ENCODE measurements around the gene CRISPLD2.
"Not testable (repeated sequence)": the region's sequence is repeated elsewhere in the genome, so short reads cannot be mapped to it uniquely, and the experiment has no call there.

The CRISPLD2 gene

DNA sequence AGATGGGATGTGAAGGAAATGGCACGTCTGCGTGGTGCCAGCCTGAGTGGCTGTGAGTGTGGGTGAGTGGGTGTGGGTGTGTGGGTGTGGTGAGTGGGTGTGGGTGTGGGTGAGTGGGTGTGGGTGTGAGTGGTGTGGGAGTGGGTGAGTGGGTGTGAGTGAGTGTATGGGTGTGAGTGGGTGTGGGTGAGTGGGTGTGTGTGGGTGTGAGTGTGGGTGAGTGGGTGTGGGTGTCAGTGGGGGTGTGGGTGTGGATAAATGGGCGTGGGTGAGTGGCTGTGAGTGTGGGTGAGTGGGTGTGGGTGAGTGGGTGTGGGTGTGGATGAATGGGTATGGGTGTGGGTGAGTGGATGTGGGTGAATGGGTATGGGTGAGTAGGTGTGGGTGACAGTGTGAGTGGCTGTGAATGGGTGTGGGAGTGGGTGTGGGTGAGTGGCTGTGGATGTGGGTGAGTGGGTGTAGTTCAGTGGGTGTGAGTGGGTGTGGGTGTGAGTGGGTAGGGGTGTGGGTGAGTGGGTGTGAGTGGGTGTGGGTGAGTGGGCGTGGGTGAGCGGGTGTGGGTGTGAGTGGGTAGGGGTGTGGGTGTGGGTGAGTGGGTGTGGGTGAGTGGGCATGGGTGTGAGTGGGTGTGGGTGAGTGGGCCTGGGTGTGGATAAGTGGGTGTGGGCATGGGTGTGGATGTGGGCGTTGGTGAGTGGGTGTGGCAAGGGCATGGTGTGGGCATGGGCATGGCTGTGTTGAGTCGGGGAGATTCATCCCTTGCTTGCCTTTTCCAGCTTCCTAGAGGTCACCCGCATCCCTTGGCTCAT is 110.7 kb downstream of the CRISPLD2 start:
- no peak overlapping the region for H3K4me3 ChIP-seq (replicated peaks in 1 of 2; ENCODE audit: low read depth in 2 of 2, low read length in 2 of 2)
- no peak for DNase-seq (ENCODE audit: low read depth in 2 of 2)
- TF ChIP-seq CTCF (IDR thresholded peaks at IDR 0.05; ENCODE audit: low read depth, low read length) = no peak

DNA sequence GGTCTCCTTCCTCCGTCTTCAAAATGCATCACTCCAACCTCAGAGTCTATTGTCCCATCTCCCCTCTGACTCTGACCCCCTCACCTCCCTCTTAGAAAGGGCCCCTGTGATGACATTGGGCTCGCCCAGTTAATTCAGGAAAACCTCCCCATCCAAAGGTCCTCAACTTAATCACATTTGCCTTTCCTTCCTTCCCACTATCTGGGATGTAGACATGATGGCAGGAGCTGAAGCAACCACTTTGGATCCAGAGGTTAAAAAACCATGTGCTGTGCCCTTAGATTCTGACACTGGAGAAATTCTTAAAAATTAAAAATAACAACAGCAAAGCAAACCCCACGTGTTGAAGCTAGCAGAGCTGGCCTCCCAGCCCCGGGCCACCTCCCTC is 111.3 kb downstream of the CRISPLD2 start:
- TF ChIP-seq CTCF (IDR thresholded peaks at IDR 0.05; ENCODE audit: low read depth, low read length) = no peak
- DNase-seq (ENCODE audit: low read depth in 2 of 2) = no peak
- no peak overlapping the region for H3K4me3 ChIP-seq (replicated peaks in 1 of 2; ENCODE audit: low read depth in 2 of 2, low read length in 2 of 2)

- no peak for TF ChIP-seq CTCF (IDR thresholded peaks at IDR 0.05; ENCODE audit: low read depth, low read length)
- H3K4me3 ChIP-seq (replicated peaks in 1 of 2; ENCODE audit: low read depth in 2 of 2, low read length in 2 of 2) = no peak overlapping the region
- no peak for DNase-seq (ENCODE audit: low read depth in 2 of 2)
Observed at GRCh38 chr16:84931506-84931905, 111.7 kb downstream of the CRISPLD2 start.

GRCh38 chr16:84932681-84933080 is 112.9 kb downstream of the CRISPLD2 start:
- DNase-seq (ENCODE audit: low read depth in 2 of 2) = no peak
- TF ChIP-seq CTCF (IDR thresholded peaks at IDR 0.05; ENCODE audit: low read depth, low read length) = no peak

GRCh38 chr16:84933774-84934631 is 114.2 kb downstream of the CRISPLD2 start:
- no peak for TF ChIP-seq CTCF (IDR thresholded peaks at IDR 0.05; ENCODE audit: low read depth, low read length)
- peak; percentile 25 to 38 for DNase-seq (ENCODE audit: low read depth in 2 of 2)
- no peak overlapping the region for H3K4me3 ChIP-seq (replicated peaks in 1 of 2; ENCODE audit: low read depth in 2 of 2, low read length in 2 of 2)

More at GRCh38 chr16:84932681-84933080, 112.9 kb downstream of the CRISPLD2 start:
- no peak overlapping the region for H3K4me3 ChIP-seq (replicated peaks in 1 of 2; ENCODE audit: low read depth in 2 of 2, low read length in 2 of 2)

DNA sequence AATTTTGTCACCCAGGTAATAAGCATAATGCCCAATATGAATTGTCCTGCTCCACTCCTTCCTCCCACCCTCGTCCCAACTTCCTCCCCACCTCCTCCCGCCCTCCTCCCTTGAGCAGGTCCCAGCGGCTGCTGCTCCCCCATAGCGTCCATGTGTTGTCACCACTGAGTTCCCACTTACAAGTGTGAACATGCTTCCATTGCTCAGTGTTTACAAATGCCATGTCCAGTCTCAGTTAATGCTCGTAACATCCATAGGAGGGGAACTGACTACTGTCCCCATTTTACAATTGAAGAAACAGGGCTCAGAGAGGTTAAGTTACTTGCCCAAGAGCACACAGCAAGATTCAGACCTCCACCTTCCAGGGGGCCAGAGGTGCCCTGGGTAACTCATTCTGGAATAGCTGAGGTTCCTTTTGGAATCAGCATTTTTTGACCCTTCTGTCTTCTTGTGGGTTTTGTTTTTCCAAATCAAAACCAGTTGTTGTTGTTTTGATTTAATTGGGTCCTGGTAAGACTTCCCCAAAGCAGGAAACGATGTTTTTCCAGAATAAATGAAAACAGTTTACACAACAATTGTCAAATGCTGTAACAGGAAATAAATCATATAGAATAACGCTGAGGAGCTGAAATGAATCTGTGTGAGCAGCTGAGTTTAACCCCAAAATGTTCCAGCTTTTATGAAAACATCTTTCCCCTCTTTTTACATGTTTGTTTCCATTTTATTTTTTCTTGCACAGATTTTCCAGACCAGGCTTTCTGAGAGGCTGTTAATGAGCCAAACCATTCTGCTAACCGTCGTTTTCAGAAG is 117.6 kb downstream of the CRISPLD2 start:
- DNase-seq (ENCODE audit: low read depth in 2 of 2) = no peak
- no peak for TF ChIP-seq CTCF (IDR thresholded peaks at IDR 0.05; ENCODE audit: low read depth, low read length)
- no peak overlapping the region for H3K4me3 ChIP-seq (replicated peaks in 1 of 2; ENCODE audit: low read depth in 2 of 2, low read length in 2 of 2)

- not testable (repeated sequence) for DNase-seq (ENCODE audit: low read depth in 2 of 2); H3K4me3 ChIP-seq (replicated peaks in 1 of 2; ENCODE audit: low read depth in 2 of 2, low read length in 2 of 2)
Observed at GRCh38 chr16:84938616-84939015, 118.8 kb downstream of the CRISPLD2 start.
